DOHH2 (cell line): Measurements from ENCODE around the gene CLEC20A.
"Not testable (repeated sequence)": the region's sequence is repeated elsewhere in the genome, so short reads cannot be mapped to it uniquely, and the experiment has no call there.

Experiments used
- H3F3A ChIP-seq: fragments of 200-600 bp; sonication (generic), shearing (Covaris generic); 2 replicates; pipeline ENCODE4 v1.6.0; 2016; ENCODE audit warnings: antibody characterized with exemption, mild to moderate bottlenecking; ENCODE audit not compliant: control insufficient read depth, insufficient read depth
- H3K27ac ChIP-seq: fragments of 200-600 bp; sonication (generic); 2 replicates; pipeline ENCODE4 v1.5.1; 2014; ENCODE audit warnings: low read depth, mild to moderate bottlenecking, low read length, moderate library complexity
- H3K27me3 ChIP-seq: fragments of 200-600 bp; sonication (generic); 2 replicates; pipeline ENCODE4 v1.6.1; 2014; ENCODE audit warnings: mild to moderate bottlenecking, low read length, mixed read lengths; ENCODE audit not compliant: control insufficient read depth
- H3K36me3 ChIP-seq: fragments of 200-600 bp; sonication (generic); 2 replicates; pipeline ENCODE4 v1.6.1; 2014; ENCODE audit warnings: mild to moderate bottlenecking, low read length, moderate library complexity, mixed read lengths; ENCODE audit not compliant: control insufficient read depth
- H3K4me1 ChIP-seq: fragments of 200-600 bp; sonication (generic); 2 replicates; pipeline ENCODE4 v1.6.1; 2014; ENCODE audit warnings: mild to moderate bottlenecking, low read length, mixed read lengths; ENCODE audit not compliant: control insufficient read depth
- H3K4me2 ChIP-seq: fragments of 200-600 bp; sonication (generic); 2 replicates; pipeline ENCODE4 v1.6.0; 2014; ENCODE audit warnings: mild to moderate bottlenecking, low read length, moderate library complexity
- H3K4me3 ChIP-seq: fragments of 200-600 bp; sonication (generic); 2 replicates; pipeline ENCODE4 v1.5.1; 2014; ENCODE audit warnings: mild to moderate bottlenecking, low read length, mixed read lengths
- H3K79me2 ChIP-seq: fragments of 200-600 bp; sonication (generic); 2 replicates; pipeline ENCODE4 v1.6.1; 2014; ENCODE audit warnings: mild to moderate bottlenecking, low read length, mixed read lengths; ENCODE audit not compliant: control insufficient read depth
- H3K9me2 ChIP-seq: fragments of 200-600 bp; sonication (generic); replicated peaks from 2 replicates; pipeline ENCODE4 v1.6.1; 2014; ENCODE audit warnings: mild to moderate bottlenecking, low read length, mixed read lengths; ENCODE audit not compliant: control insufficient read depth
- H3K9me3 ChIP-seq: fragments of 200-600 bp; sonication (generic); 2 replicates; pipeline ENCODE4 v1.6.1; 2014; ENCODE audit warnings: antibody characterized with exemption, low read length, mixed read lengths; ENCODE audit not compliant: control insufficient read depth, insufficient read depth
- H4K20me1 ChIP-seq: fragments of 200-600 bp; sonication (generic); 2 replicates; pipeline ENCODE4 v1.6.0; 2014; ENCODE audit warnings: low read depth, mild to moderate bottlenecking, antibody characterized with exemption, low read length, moderate library complexity; ENCODE audit not compliant: control insufficient read depth, insufficient read depth
- EZH2phosphoT487 ChIP-seq: fragments of 200-600 bp; sonication (generic); IDR thresholded peaks from 2 replicates; pipeline ENCODE4 v1.6.1; 2017; ENCODE audit warnings: borderline replicate concordance, mild to moderate bottlenecking, antibody characterized with exemption, low read length, moderate library complexity, mixed read lengths
- TF ChIP-seq, protein P1 (sequence below): fragments of 200-600 bp; sonication (generic); IDR thresholded peaks from one replicate; pipeline ENCODE4 v1.5.1; 2014; ENCODE audit warnings: antibody characterized with exemption, mild to moderate bottlenecking, low read depth, low read length; ENCODE audit not compliant: poor library complexity, severe bottlenecking

The CLEC20A gene

DNA sequence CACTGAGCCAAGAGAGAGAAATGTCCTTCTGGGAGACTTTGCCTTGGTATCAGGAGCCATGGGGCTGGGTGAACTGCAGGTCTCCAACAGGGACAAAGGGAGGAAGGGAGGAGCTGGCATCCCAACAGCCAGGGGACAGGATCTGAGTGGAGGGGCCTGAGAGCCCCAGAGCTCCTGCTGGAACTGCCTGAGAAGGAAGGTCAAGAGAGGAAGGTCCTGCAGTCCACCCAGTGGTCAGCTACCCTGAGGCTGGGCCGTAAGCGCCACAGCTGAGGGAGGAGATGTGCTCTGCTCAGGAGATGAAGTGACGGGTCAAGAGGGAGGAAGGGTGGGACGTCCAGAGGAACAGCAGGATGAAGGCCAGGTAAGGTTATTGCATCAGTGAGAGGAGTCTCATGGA is 7.5 kb upstream of the CLEC20A start:
- Histone ChIP-seq H4K20me1 (no peaks in the 10 kb centered on the region), H3F3A (no peaks in the 10 kb centered on the region), H3K9me3 (no peaks in the 10 kb centered on the region), H3K4me2 (no peak overlapping the region), H3K4me3 (no peak overlapping the region), H3K36me3 (no peaks in the 10 kb centered on the region), H3K79me2 (no peaks in the 10 kb centered on the region), H3K9me2 (no peaks in the 10 kb centered on the region), H3K27ac (no peak overlapping the region), H3K27me3 (no peaks in the 10 kb centered on the region; the same call in 1 of the 2 replicates), H3K4me1 (no peaks in the 10 kb centered on the region)
- TF ChIP-seq EZH2phosphoT487, result no peak
- TF ChIP-seq, protein P1, sequence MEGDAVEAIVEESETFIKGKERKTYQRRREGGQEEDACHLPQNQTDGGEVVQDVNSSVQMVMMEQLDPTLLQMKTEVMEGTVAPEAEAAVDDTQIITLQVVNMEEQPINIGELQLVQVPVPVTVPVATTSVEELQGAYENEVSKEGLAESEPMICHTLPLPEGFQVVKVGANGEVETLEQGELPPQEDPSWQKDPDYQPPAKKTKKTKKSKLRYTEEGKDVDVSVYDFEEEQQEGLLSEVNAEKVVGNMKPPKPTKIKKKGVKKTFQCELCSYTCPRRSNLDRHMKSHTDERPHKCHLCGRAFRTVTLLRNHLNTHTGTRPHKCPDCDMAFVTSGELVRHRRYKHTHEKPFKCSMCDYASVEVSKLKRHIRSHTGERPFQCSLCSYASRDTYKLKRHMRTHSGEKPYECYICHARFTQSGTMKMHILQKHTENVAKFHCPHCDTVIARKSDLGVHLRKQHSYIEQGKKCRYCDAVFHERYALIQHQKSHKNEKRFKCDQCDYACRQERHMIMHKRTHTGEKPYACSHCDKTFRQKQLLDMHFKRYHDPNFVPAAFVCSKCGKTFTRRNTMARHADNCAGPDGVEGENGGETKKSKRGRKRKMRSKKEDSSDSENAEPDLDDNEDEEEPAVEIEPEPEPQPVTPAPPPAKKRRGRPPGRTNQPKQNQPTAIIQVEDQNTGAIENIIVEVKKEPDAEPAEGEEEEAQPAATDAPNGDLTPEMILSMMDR, result no peak

DNA sequence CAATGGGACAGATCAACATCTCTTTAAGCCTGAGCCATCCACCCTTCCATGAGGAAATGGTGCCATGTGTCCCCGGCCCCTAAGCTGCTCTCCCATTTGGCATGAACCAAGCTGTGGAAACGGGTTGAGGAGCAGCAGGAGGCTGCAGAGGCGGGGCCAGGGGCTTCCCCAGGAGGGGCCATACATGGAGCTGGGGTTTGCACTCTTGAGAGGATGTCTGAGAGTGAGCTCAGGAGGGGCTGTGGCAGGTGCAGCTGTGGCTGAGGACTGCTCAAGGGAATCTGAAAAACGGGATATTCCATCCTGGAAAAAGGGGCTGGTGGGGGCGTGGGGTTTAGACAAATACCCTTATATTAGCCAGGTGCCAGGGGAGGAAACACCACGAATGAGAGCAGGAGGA is 7.1 kb upstream of the CLEC20A start:
- H4K20me1 ChIP-seq, result no peaks in the 10 kb centered on the region
- no peaks in the 10 kb centered on the region for H3F3A ChIP-seq
- no peak overlapping the region for H3K27ac ChIP-seq
- no peaks in the 10 kb centered on the region for H3K9me2 ChIP-seq
- H3K79me2 ChIP-seq, result no peaks in the 10 kb centered on the region
- no peaks in the 10 kb centered on the region for H3K36me3 ChIP-seq
- H3K9me3 ChIP-seq, result no peaks in the 10 kb centered on the region
- no peaks in the 10 kb centered on the region; the same call in 1 of the 2 replicates for H3K27me3 ChIP-seq
- H3K4me1 ChIP-seq, result no peaks in the 10 kb centered on the region
- TF ChIP-seq EZH2phosphoT487, result no peak
- TF ChIP-seq, protein P1, result no peak
- H3K4me2 ChIP-seq, result no peak overlapping the region
- no peak overlapping the region for H3K4me3 ChIP-seq

DNA sequence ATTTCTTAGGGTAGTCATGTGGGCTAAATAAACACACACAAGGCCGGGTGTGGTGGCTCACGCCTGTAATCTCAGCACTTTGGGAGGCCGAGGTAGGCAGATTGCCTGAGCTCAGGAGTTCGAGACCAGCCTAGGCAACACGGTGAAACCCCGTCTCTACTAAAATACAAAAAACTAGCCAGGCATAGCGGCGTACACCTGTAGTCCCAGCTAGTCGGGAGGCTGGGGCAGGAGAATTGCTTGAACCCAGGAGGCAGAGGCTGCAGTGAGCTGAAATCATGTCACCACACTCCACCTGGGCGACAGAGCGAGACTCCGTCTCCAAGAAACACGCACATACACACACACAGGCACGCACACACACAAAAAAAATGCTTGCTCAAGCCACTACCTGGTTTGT is 6.6 kb upstream of the CLEC20A start:
- H3K27ac ChIP-seq, H3K4me3 ChIP-seq, H4K20me1 ChIP-seq, H3K9me2 ChIP-seq, H3K36me3 ChIP-seq, H3K27me3 ChIP-seq, H3F3A ChIP-seq, H3K4me2 ChIP-seq, H3K79me2 ChIP-seq, H3K4me1 ChIP-seq, H3K9me3 ChIP-seq: not testable (repeated sequence)

DNA sequence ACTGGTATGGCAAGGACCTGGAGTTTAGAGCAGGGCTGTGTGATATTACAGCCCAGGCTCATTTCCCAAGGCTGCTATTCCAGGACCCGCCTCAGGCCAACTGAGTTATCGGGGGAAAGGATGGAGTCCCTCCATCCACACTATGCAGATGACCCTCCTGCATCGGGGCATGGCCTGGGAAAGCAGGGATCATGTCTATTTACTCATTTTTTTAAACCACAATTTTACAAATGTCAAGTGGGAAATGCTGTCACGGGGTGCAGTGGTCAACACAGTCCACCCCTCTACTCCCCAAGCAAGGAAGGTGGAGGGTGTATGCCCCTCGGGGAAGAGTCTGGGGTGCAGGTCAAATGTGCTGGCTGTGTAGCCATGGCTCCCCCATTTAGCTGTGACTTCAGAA is 6.1 kb upstream of the CLEC20A start:
- no peaks in the 10 kb centered on the region for H3K9me2 ChIP-seq
- H4K20me1 ChIP-seq, result no peaks in the 10 kb centered on the region
- no peaks in the 10 kb centered on the region for H3K9me3 ChIP-seq
- no peak overlapping the region for H3K27ac ChIP-seq
- no peaks in the 10 kb centered on the region for H3F3A ChIP-seq
- no peak overlapping the region for H3K4me3 ChIP-seq
- no peak overlapping the region for H3K4me2 ChIP-seq
- H3K27me3 ChIP-seq, result no peaks in the 10 kb centered on the region; the same call in 1 of the 2 replicates
- no peak for TF ChIP-seq EZH2phosphoT487
- TF ChIP-seq, protein P1, result no peak
- H3K4me1 ChIP-seq, result no peaks in the 10 kb centered on the region
- no peaks in the 10 kb centered on the region for H3K36me3 ChIP-seq
- H3K79me2 ChIP-seq, result no peaks in the 10 kb centered on the region
